AG09309 (cell line): Measurements from ENCODE around the gene NARF.
A peak's percentile ranks its signal among the peaks of the same experiment; 100 is the strongest.

ENCODE experiments used
- DNase-seq: peaks from one replicate; pipeline ENCODE4 v3.0.0-alpha.2; 2010; ENCODE audit warnings: low read depth
- H3K4me3 ChIP-seq: 2 replicates; pipeline ENCODE4 v1.5.1; 2011; ENCODE audit warnings: mild to moderate bottlenecking, low read depth, low read length, moderate library complexity; ENCODE audit not compliant: control insufficient read depth
- TF ChIP-seq, protein P1 (sequence below): IDR thresholded peaks from 2 replicates; pipeline ENCODE4 v1.5.1; 2011; ENCODE audit warnings: mild to moderate bottlenecking, low read depth, low read length, inconsistent platforms; ENCODE audit not compliant: insufficient read depth, control insufficient read depth; ENCODE audit errors: missing control alignments

Gene NARF

DNA sequence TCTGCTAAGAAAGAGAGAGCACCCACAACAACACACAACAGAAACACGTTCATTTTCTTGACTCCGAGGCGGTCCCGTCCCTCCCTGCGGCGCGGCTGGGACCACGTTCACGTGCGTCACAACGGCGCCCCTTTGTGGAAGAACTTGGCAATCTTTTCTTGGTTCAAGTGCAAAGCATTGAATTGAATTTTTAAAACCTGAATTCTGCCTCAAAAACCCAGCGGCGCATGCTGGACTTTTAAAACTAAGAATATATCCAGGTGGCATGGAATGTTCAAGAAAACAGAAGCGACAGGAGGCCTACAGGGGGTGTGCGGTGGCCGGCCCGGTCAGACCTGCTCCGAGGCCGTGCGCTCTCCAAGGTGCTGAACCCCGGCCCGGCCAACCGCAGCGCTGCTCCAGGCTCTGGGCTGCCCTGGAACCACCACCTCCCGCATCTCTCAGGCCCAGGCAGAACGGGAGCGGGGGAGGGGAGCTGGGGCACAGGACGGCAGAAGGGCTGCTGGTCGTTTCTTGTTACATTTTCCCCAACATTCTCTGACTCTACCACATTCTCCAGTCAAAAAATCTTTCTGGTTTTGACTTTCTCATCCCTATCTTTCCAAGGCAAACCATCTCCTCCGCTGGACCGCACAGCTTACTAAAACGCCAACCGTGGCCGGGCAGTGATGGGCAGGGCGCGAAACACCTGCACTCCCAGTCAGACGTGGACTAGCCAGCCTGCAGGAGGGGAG, 43.8 kb upstream of the NARF start:
- TF ChIP-seq, protein P1, sequence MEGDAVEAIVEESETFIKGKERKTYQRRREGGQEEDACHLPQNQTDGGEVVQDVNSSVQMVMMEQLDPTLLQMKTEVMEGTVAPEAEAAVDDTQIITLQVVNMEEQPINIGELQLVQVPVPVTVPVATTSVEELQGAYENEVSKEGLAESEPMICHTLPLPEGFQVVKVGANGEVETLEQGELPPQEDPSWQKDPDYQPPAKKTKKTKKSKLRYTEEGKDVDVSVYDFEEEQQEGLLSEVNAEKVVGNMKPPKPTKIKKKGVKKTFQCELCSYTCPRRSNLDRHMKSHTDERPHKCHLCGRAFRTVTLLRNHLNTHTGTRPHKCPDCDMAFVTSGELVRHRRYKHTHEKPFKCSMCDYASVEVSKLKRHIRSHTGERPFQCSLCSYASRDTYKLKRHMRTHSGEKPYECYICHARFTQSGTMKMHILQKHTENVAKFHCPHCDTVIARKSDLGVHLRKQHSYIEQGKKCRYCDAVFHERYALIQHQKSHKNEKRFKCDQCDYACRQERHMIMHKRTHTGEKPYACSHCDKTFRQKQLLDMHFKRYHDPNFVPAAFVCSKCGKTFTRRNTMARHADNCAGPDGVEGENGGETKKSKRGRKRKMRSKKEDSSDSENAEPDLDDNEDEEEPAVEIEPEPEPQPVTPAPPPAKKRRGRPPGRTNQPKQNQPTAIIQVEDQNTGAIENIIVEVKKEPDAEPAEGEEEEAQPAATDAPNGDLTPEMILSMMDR, result peak; percentile 79
- DNase-seq, result no peak
- no peak overlapping the region for H3K4me3 ChIP-seq

DNA sequence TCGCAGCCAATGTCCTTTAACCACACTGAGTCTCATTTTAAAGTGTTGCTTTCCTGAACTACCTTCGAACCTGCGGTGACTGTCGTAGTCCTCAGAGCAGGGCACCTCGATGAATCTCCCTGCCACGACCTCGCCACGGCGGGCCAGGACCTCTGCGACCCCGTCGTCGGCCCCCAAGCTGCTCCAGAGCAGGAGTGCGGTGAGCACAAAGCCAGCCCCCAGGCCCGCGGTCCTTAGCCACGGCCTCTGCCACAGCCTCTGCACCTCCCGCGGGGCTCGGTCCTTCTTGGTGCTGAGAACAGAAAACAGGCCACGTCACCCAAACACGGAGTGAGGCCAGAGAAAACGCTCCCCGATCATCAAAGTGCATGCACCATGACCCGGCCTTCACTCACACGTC, 43.2 kb upstream of the NARF start:
- TF ChIP-seq, protein P1, result no peak
- no peak for DNase-seq
- H3K4me3 ChIP-seq, result no peak overlapping the region

DNA sequence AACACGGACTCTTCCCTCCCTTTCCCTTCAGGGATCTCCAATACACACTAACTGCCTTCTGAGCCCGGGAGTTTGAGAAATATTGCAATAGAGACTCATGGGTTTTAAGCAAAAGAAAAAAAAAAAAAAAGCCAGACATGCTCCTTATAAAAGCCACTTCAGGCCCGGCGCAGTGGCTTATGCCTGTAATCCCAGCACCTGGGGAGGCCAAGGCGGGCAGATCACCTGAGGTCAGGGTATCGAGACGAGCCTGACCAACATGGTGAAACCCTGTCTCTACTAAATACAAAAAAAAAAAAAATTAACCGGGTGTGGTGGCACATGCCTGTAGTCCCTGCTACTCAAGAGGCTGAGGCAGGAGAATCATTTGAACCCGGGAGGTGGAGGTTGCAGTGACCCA, 42.8 kb upstream of the NARF start:
- no peak overlapping the region for H3K4me3 ChIP-seq
- TF ChIP-seq, protein P1, result no peak
- no peak for DNase-seq

DNA sequence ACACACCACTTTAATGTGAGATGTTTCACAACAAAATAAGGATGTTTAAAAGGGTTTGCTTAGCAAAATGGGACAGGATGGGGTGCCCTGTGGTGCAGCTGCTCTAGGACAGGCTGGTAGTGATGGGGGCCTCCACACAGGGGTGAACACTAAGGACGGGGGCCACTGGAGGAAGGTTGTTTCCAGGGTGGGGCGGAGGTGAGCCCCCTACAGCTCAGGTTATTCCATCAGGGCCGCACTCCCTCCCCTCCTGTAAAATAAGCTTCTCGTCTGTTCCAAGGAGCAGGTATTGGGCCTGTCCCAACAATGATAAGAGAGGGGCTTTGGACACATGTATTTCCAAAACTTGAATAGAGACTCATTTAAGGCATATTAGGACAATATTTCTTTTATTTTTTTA, 42.3 kb upstream of the NARF start:
- TF ChIP-seq, protein P1, result no peak
- DNase-seq, result no peak
- no peak overlapping the region for H3K4me3 ChIP-seq

DNA sequence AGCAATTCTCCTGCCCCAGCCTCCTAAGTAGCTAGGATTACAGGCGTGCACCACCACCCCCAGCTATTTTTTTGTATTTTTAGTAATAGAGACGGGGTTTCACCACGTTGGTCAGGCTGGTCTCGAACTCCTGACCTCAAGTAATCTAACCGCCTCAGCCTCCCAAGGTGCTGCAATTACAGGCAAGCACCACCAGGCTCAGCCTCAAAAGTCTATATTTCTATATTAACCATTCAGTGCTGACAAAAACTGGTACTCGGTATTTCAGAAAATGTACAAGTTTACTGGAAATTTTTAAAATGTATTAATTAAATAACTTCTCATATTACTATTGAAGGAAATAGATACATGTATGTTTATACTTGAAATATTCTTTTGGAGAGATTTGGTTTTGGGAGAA, 41.8 kb upstream of the NARF start:
- H3K4me3 ChIP-seq, result no peak overlapping the region
- TF ChIP-seq, protein P1, result no peak
- DNase-seq, result no peak

DNA sequence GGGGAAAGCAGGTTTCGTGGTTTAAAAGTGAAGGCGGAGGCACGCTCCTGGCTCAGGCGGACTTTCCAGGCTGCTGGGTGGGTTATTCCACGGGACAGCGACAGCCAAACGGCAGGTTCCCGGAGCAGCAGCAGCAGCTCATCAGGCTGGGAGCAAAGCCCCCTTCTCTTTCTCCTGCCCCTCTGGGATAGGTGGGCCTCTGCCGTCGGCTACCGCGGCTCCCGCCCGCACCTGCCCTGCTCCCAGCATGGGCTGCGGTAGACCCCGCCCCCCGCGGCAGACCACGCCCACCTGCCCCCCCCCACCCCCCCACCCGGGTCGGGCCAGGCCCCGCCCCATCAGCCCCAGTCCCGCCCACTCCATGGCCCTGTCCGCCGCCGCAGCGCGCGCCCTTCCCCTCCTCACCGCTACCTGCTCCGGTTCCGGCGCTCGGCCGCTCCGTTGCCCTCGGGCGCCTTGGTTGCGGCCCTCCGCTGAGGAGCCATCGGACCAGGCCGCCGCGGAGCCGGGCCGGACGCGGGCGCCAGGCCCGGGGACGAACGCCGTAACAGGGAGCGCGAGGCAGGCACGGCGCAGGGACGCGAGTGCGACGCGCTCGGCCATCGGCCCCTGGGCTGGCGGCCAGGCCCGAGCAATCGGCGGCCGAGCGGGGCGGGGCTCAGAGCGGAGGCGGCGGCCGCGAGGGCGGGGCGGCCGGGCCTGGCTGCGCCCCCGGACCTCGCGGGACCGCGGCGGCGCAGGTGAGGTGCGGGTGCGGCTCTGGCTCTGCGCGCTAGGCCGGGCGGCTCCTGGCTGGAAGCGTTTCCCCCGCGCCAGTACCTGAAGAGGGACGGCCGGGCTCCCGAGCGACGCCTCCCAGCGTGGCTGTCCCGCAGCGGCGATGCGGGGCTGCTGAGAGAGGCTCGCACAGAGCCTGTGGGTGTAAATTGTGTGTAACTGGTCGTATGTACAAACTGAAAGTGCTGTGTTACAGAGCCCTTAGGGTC, 40.2 kb upstream of the NARF start, which contains the start of the genes HEXD and OGFOD3:
Gene HEXD (plus strand): TSS at position 347 of the 986 bp plus-strand sequence. CDS start 1,453 bp downstream, outside the sequence.
Gene OGFOD3 (minus strand): TSS at position 586 of the 986 bp plus-strand sequence. CDS start 101 bp downstream, at position 485.
- no peak for DNase-seq
- H3K4me3 ChIP-seq, result peak within 1 kb of the TSS; percentile 76
- TF ChIP-seq, protein P1, result no peak
